IPS-18a (cell line): Measurements from ENCODE around the gene SLC26A6.

Experiments used
- H3K27ac ChIP-seq: one replicate; pipeline ENCODE4 v1.5.1; 2013; ENCODE audit warnings: low read length
- H3K27me3 ChIP-seq: one replicate; pipeline ENCODE4 v1.6.1; 2013; ENCODE audit warnings: mild to moderate bottlenecking, low read length; ENCODE audit not compliant: control insufficient read depth, insufficient read depth
- H3K36me3 ChIP-seq: one replicate; pipeline ENCODE4 v1.6.1; 2013; ENCODE audit warnings: low read depth, low read length; ENCODE audit not compliant: control insufficient read depth
- H3K4me1 ChIP-seq: one replicate; pipeline ENCODE4 v1.6.1; 2013; ENCODE audit warnings: low read depth, low read length; ENCODE audit not compliant: control insufficient read depth
- H3K4me3 ChIP-seq: one replicate; pipeline ENCODE4 v1.5.1; 2013; ENCODE audit warnings: low read length
- H3K9ac ChIP-seq: one replicate; pipeline ENCODE4 v1.6.1; 2013; ENCODE audit warnings: mild to moderate bottlenecking, low read length, moderate library complexity
- H3K9me3 ChIP-seq: one replicate; pipeline ENCODE4 v1.6.1; 2013; ENCODE audit warnings: low read depth, low read length; ENCODE audit not compliant: control insufficient read depth

Gene SLC26A6

DNA sequence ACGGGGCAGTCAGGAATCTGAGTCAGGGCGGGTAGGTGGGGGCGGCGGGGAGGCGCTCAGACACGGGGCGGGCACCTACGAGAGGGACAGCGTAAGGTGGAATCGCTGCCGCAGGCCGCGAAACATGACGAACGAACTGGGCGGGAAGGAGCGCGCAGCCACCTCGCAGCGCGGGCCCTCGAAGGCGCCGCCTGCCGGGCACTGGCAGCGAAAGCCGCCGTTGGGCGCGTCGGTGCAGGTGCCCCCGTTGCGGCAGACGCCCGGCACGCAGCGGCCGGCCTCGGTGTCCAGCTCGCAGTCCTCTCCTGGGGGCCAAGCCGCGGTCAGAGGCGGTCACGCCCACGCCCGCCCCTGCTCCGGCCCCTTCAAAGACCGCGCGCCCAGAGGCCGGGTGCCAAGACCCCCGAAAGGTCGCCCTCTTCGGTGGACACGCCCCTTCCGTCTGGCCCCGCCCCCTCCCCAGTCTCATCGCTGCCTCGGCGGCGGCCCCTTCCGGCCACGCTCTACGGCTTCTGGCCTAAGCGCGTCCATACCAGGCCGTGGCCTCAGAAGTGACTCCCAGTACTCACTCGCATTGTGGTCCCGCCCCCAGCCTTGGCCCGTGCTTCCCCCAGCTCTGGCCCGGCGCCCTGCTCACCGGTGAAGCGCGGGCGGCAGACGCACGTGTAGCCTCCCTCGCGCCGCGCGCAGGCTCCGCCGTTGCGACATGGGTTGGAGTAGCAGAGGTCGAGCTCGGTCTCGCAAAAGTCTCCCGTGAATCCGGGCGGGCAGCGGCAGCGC lies 21.0 kb upstream of the SLC26A6 start:
- Histone ChIP-seq H3K36me3 (peaks cover 13% of the 10 kb centered on the region), H3K9me3 (no peaks in the 10 kb centered on the region), H3K27me3 (no peaks in the 10 kb centered on the region), H3K27ac (no peak overlapping the region), H3K4me3 (peak overlapping the region; percentile 50), H3K4me1 (no peaks in the 10 kb centered on the region), H3K9ac (no peak overlapping the region)

DNA sequence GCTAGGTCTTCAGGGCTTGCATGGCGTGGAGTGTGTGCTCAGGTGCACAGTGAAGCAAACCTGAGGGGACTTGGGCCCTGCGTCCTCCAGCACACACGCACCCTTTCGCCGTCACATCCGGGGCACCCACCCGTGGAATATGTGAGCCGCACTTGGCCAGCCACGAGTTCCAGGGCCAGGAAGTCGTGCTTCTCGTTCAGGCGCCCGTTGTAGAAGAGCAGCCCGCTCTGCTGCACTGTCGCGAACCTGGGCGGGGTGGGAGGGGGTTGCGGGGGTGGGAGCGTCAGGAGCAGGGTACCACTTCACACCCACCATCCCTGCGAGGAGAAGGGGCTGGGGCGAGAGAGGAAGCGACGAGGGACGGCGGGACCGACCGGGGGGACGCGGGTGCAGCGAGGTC lies 20.3 kb upstream of the SLC26A6 start:
- no peaks in the 10 kb centered on the region for H3K4me1 ChIP-seq
- no peak overlapping the region for H3K27ac ChIP-seq
- no peaks in the 10 kb centered on the region for H3K27me3 ChIP-seq
- H3K4me3 ChIP-seq = peak overlapping the region; percentile 50
- peaks cover 16% of the 10 kb centered on the region for H3K36me3 ChIP-seq
- H3K9ac ChIP-seq = no peak overlapping the region
- no peaks in the 10 kb centered on the region for H3K9me3 ChIP-seq

DNA sequence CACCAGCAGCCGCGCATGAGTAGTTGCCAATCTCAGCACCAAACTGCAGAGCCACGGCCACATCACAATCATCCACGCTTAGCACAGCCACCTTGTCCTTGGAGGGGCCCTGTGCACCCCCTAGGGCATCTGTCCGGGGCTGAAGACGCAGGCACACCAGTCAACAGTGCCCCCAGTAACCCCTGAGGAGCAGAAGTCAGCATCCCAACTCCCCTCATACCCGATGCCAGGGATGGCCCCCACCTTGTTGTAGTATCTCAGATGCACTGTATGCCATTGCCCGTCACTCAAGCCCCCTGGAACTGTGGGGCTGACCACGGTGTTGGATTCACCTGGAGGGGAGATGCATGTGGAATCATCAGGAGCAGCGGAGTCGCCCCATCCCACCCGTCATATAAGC lies 19.8 kb upstream of the SLC26A6 start:
- H3K9me3 ChIP-seq = no peaks in the 10 kb centered on the region
- peak overlapping the region; percentile 30 for H3K4me3 ChIP-seq
- H3K27me3 ChIP-seq = no peaks in the 10 kb centered on the region
- H3K9ac ChIP-seq = no peak overlapping the region
- H3K27ac ChIP-seq = no peak overlapping the region
- no peaks in the 10 kb centered on the region for H3K4me1 ChIP-seq
- H3K36me3 ChIP-seq = peaks cover 16% of the 10 kb centered on the region

DNA sequence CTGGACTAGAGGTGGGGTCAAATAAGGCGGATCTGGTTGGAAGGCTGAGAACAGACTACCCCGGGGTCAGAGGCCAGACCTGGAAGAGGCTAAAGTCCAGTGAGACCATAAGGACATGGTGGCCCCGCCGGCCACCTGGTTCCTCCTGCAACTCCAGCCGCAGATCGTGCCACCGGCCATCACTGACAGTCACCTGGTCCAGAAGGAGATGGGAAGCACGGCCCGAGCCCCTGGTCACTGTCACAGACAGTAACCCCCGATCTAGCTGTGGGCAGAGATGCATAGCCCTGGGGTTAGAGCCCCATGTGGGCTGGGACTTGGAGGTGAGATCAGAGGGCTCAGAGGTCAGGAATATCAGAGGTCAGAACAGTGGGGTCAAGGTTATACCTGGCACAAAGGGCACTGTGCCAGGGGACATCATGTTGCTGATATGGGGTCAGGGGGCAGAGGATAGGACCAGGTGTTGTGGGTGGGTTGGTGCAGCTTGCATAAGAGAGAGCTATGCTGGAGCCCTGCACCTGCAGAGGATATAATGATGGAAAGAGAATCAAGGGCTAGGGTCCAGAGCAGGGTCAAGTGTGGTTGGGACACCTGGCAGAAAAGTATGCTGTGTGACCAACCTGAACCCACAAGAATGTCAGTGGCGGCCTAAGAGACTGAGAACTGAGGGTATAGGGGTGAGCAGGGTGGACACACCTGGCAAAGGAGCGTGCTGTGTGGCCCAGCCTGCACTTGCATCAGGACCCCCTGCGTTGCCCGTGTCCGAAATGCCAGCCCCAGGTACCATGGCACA lies 17.9 kb upstream of the SLC26A6 start:
- Histone ChIP-seq H3K9me3 (no peaks in the 10 kb centered on the region), H3K27ac (no peak overlapping the region), H3K36me3 (peaks cover 11% of the 10 kb centered on the region), H3K4me3 (no peak overlapping the region), H3K27me3 (no peaks in the 10 kb centered on the region), H3K9ac (no peak overlapping the region), H3K4me1 (no peaks in the 10 kb centered on the region)

DNA sequence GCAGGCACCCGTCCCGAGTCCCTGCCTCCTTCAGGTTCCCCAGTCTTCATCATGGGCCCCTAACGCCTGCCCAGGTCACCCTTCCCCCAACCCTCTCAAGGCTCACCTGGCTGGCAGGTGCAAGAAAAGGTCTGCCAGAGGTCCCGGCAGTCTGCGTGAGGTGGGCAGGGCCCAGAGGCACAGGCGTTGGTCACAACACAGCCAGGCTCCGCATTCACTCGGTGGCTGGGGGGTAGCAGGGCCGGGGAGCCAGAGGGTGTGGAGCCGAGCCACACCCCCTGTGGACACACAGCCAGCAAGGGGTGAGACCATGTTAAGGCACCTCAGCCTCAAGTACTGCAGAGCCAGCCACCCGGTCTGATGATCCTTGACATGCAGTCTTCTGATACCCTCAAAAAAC lies 16.5 kb upstream of the SLC26A6 start:
- H3K27ac ChIP-seq = no peak overlapping the region
- no peaks in the 10 kb centered on the region for H3K9me3 ChIP-seq
- H3K4me1 ChIP-seq = no peaks in the 10 kb centered on the region
- no peaks in the 10 kb centered on the region for H3K27me3 ChIP-seq
- H3K36me3 ChIP-seq = peaks cover 11% of the 10 kb centered on the region
- H3K9ac ChIP-seq = no peak overlapping the region
- no peak overlapping the region for H3K4me3 ChIP-seq

DNA sequence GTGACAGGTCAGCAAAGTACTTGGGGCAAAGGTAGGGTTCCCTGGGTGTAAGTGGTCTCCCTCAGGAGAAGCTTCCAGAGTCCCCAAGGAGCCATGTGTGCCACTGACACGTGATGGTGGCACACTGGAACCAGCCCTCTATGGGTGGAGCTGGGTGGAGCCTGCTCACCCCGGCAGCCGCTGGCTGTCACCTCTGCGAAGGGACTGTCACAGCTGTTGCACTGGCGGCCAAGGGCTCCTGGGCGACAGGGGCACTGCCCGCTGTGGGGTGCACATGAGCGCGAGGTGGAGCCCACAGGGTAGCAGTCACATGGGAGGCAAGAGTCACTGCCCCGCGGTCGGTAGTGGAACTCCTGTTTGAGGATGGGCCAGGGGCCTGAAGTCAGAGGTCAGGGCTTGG lies 15.5 kb upstream of the SLC26A6 start:
- Histone ChIP-seq H3K9me3 (no peaks in the 10 kb centered on the region), H3K4me3 (no peak overlapping the region), H3K4me1 (no peaks in the 10 kb centered on the region), H3K27ac (no peak overlapping the region), H3K27me3 (no peaks in the 10 kb centered on the region), H3K36me3 (peaks cover 16% of the 10 kb centered on the region), H3K9ac (no peak overlapping the region)

DNA sequence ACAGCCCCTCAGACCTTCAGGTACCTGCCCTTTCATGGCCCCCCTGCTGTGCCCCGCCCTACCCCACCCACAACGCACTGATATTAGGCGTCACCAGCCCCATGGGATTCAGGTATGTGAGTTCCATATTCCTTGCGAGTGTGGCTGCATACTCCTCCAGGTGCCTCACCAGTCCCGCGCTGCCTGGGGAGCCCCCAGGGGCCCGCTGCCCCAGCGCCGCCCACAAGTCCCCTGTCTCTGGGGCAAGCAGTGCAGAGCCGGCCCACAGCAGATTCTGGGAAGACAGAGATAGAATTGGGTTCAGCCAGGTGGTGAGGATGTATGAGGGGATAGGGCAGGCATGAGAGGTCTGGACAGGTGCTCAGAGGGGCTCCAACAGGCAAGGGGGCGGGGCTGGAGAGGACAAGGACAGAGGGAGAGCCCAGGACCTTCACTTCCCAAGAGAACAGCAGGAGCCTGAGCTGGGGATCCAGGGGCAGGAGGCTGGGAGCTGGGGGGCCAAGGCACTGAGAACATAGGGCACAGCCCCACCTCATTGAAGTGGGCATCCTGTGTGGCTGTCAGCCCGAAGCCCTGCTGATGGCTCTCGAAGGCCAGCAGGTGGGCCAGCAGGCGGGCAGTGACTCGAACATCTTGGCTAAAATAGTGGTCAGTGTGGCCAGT lies 13.1 kb upstream of the SLC26A6 start:
- peaks cover 18% of the 10 kb centered on the region for H3K36me3 ChIP-seq
- no peak overlapping the region for H3K9ac ChIP-seq
- H3K9me3 ChIP-seq = no peaks in the 10 kb centered on the region
- no peaks in the 10 kb centered on the region for H3K4me1 ChIP-seq
- H3K27ac ChIP-seq = no peak overlapping the region
- H3K27me3 ChIP-seq = no peaks in the 10 kb centered on the region
- H3K4me3 ChIP-seq = no peak overlapping the region

DNA sequence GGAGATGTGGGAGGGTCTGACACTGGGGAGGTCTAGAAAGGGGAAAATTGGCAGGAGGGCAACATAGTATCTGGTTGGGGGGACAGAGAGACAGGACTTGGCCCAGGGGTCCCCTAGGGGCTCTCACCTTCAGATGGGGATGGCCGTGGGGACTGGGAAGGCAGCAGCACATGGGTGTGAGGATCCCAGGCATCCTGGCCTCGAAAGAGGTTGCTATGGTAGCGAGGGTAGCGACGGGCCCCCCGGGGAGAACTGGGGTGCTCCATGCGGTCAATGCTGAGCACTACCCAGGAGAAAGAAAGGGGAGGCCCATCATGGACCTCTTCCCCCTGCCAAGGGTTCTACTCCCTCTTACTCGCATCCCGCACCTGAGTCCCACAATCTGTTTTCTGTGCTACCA lies 12.5 kb upstream of the SLC26A6 start:
- H3K4me3 ChIP-seq = no peak overlapping the region
- H3K27me3 ChIP-seq = no peaks in the 10 kb centered on the region
- no peaks in the 10 kb centered on the region for H3K9me3 ChIP-seq
- H3K9ac ChIP-seq = no peak overlapping the region
- no peaks in the 10 kb centered on the region for H3K4me1 ChIP-seq
- H3K27ac ChIP-seq = no peak overlapping the region
- H3K36me3 ChIP-seq = peaks cover 17% of the 10 kb centered on the region

DNA sequence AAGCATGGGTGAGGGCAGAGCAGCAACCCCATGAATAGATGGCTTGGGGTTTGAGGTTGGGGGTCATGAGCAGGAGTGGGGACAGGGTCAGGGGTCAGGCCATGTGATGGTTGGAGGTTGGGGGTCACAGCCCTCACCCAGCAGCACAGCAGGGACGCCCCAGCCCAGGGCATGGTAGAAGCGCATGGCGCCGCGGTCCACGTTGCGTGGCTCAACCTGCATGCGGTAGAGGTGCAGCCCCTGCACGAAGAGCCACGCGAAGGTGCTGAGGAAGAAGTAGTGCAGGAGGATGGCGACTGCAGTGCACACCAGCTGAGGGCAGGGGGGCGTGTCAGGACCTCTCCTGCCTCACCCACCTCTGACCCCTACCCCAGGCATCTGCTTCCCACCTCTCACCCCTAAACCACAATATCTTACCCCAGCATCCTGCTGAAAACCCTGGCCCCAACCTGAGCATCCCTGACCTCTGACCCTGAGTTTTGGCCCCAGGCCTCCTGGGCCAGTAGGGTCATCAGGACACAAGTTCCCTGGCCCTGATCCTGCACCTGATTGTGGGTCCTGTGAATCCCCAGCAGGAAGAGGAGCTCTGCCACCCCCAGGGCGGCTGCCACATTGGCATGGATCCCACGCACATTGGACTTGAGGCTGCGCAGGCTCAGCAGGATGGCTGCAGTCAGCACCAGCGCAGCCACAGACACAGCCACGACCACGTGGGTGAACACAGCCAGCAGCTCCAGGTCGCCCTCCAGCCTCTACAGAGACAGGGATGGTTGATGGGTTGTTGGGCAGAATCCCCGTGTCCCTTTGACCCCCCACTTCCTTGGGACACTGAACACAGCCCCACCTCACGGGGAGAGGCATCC lies 9.9 kb upstream of the SLC26A6 start:
- Histone ChIP-seq H3K36me3 (peaks cover 13% of the 10 kb centered on the region), H3K4me3 (no peak overlapping the region), H3K27ac (no peak overlapping the region), H3K9me3 (no peaks in the 10 kb centered on the region), H3K27me3 (no peaks in the 10 kb centered on the region), H3K4me1 (no peaks in the 10 kb centered on the region), H3K9ac (no peak overlapping the region)

DNA sequence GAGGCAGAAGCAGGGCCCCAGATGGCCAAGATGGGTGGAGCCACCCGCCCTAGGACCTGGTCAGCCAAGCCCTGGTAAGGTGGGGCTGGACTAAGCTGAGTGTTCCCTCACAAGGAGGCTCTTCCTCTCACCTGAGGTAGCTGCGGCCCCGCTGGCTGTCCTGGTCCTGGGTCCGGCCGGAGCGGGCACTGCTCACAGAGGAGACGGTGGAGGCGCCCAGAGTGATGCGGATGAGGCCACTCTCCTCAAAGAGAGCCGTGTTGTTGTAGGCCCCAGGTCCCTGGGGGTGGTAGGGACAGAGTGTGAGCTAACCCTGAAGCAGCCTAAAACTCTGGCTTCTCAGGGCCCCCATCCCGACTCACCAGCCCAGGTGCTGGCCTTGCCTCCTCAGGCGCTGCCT lies 7.3 kb upstream of the SLC26A6 start:
- Histone ChIP-seq H3K9ac (no peak overlapping the region), H3K27me3 (no peaks in the 10 kb centered on the region), H3K27ac (no peak overlapping the region), H3K36me3 (peaks cover 17% of the 10 kb centered on the region), H3K4me1 (no peaks in the 10 kb centered on the region), H3K9me3 (no peaks in the 10 kb centered on the region), H3K4me3 (no peak overlapping the region)

DNA sequence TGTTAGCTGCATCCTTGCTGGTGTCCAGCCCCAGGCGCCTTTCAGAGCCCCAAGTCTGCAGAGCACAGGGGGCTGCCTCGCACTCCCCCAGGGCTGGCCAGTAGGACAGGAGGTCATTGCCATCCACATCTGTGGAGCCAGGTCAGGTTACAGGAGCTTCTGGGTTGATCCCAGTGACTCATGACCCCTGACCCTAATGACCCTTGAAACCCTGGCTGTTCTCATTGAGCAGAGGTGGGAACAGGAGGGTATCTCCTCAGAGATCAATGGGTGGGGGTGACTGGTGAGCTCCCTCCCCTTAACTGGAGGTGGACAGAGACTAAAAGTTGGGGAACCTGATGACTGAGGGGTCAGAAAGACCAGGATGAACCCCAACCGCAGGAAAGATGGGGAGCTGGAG lies 6.1 kb upstream of the SLC26A6 start:
- H3K36me3 ChIP-seq = peaks cover 13% of the 10 kb centered on the region
- H3K9me3 ChIP-seq = no peaks in the 10 kb centered on the region
- H3K4me1 ChIP-seq = peaks cover 8% of the 10 kb centered on the region
- no peak overlapping the region for H3K27ac ChIP-seq
- no peak overlapping the region for H3K4me3 ChIP-seq
- H3K27me3 ChIP-seq = no peaks in the 10 kb centered on the region
- H3K9ac ChIP-seq = no peak overlapping the region
